NCI-H187 (cell line): ENCODE measurements around the gene PSMB8.
A peak's percentile ranks its signal among the peaks of the same experiment; 100 is the strongest.

Source experiments
- DNase-seq, 2 experiments: peaks; one replicate each; lab custom pipeline; 2025; lab: John Stamatoyannopoulos, UW

Gene PSMB8

GRCh38 chr6:32857156-32857891, 13.5 kb upstream of the PSMB8 start:
- DNase-seq, result no peak

- no peak for DNase-seq
These were observed 11.8 kb upstream of the PSMB8 start for GRCh38 chr6:32855467-32856174.

- no peak for DNase-seq
These were observed 10.7 kb upstream of the PSMB8 start for GRCh38 chr6:32854376-32855178.

- DNase-seq, result peak; percentile 89 to 90
These were observed 9.9 kb upstream of the PSMB8 start, which contains the start of the genes PSMB9 and TAP1 for GRCh38 chr6:32853541-32854375. TSS of gene PSMB9 (plus strand) at chr6:32854192. CDS start at chr6:32854230, 38 bp downstream. TSS of gene TAP1 (minus strand) at chr6:32853704. CDS start at chr6:32853636, 68 bp downstream.

GRCh38 chr6:32852844-32853540, 9.1 kb upstream of the PSMB8 start:
- peak in 1 of 2 experiments; percentile 49 for DNase-seq

GRCh38 chr6:32852018-32852843, 8.4 kb upstream of the PSMB8 start:
- no peak for DNase-seq

GRCh38 chr6:32851025-32851424, 7.2 kb upstream of the PSMB8 start:
- DNase-seq, result no peak

GRCh38 chr6:32849126-32849525, 5.3 kb upstream of the PSMB8 start:
- no peak for DNase-seq

GRCh38 chr6:32847795-32848194, 3.9 kb upstream of the PSMB8 start:
- DNase-seq, result no peak

GRCh38 chr6:32847004-32847403, 3.2 kb upstream of the PSMB8 start:
- no peak for DNase-seq

- DNase-seq, result no peak
These were observed 1.6 kb upstream of the PSMB8 start for GRCh38 chr6:32845384-32845884.

GRCh38 chr6:32844839-32845383, 1.1 kb upstream of the PSMB8 start:
- no peak for DNase-seq

- peak; percentile 9 to 22 for DNase-seq
These were observed 392 bp downstream of the PSMB8 start for GRCh38 chr6:32843331-32843978.

- DNase-seq, result no peak
These were observed 1.2 kb downstream of the PSMB8 start for GRCh38 chr6:32842690-32843089.

- DNase-seq, result no peak
These were observed 1.7 kb downstream of the PSMB8 start for GRCh38 chr6:32842021-32842650.

GRCh38 chr6:32840604-32841246, 3.1 kb downstream of the PSMB8 start:
- no peak for DNase-seq

- no peak for DNase-seq
These were observed 4.5 kb downstream of the PSMB8 start for GRCh38 chr6:32839356-32839755.
